IPS-NIHi7 (cell line): Measurements from ENCODE around the gene KLF15.

ENCODE experiments used
- DNase-seq: peaks from one replicate; pipeline ENCODE4 v3.0.0; 2012; ENCODE audit warnings: mixed read lengths; ENCODE audit errors: extremely low spot score

KLF15 gene

GRCh38 chr3:126360714-126361060 is 3.5 kb upstream of the KLF15 start:
- DNase-seq = no peak

- DNase-seq = no peak
Measured at GRCh38 chr3:126360046-126360713, 3.0 kb upstream of the KLF15 start.

- DNase-seq = no peak
Measured at GRCh38 chr3:126358816-126359181, 1.6 kb upstream of the KLF15 start.

- peak; percentile 54 for DNase-seq
Measured at GRCh38 chr3:126358038-126358815, 1.0 kb upstream of the KLF15 start.

GRCh38 chr3:126356373-126357264 is 589 bp downstream of the KLF15 start:
- peak; percentile 33 for DNase-seq

- peak; percentile 93 for DNase-seq
Measured at GRCh38 chr3:126355777-126356372, 1.3 kb downstream of the KLF15 start.

GRCh38 chr3:126355251-126355650 is 2.0 kb downstream of the KLF15 start:
- DNase-seq = no peak

- DNase-seq = no peak
Measured at GRCh38 chr3:126354776-126355175, 2.4 kb downstream of the KLF15 start.

- DNase-seq = no peak
Measured at GRCh38 chr3:126353694-126354321, 3.4 kb downstream of the KLF15 start.

GRCh38 chr3:126352476-126353454 is 4.4 kb downstream of the KLF15 start:
- no peak for DNase-seq

GRCh38 chr3:126351771-126352475 is 5.3 kb downstream of the KLF15 start:
- no peak for DNase-seq

GRCh38 chr3:126351086-126351770 is 6.0 kb downstream of the KLF15 start:
- DNase-seq = no peak

GRCh38 chr3:126350502-126351085 is 6.6 kb downstream of the KLF15 start:
- DNase-seq = no peak

- no peak for DNase-seq
Measured at GRCh38 chr3:126349611-126350501, 7.4 kb downstream of the KLF15 start.

GRCh38 chr3:126349071-126349470 is 8.1 kb downstream of the KLF15 start:
- DNase-seq = no peak

- DNase-seq = peak; percentile 55
Measured at GRCh38 chr3:126348308-126348920, 8.8 kb downstream of the KLF15 start.

- DNase-seq = no peak
Measured at GRCh38 chr3:126347543-126348161, 9.6 kb downstream of the KLF15 start.
